Measurements from ENCODE around the gene RPAP2.
A peak's percentile ranks its signal among the peaks of the same experiment; 100 is the strongest.

RPAP2 gene

GRCh38 chr1:92447033-92447681, 148.3 kb downstream of the RPAP2 start:
- peak; percentile 70 for ATAC-seq
- TF ChIP-seq CSDC2 (CRISPR knock-in tag; IDR thresholded peaks at IDR 0.05) (no peak), TOX (CRISPR knock-in tag; IDR thresholded peaks at IDR 0.05; ENCODE audit: borderline replicate concordance) (no peak), ARNTL (CRISPR knock-in tag; IDR thresholded peaks at IDR 0.05; ENCODE audit: borderline replicate concordance, low read depth) (no peak), OSR1 (CRISPR knock-in tag; IDR thresholded peaks at IDR 0.05) (no peak), ZNF565 (CRISPR knock-in tag; conservative IDR thresholded peaks at IDR 0.05; ENCODE audit: low read depth) (no peak), TCF4 (CRISPR knock-in tag; IDR thresholded peaks at IDR 0.05; ENCODE audit: borderline replicate concordance) (no peak), ZFP30 (CRISPR knock-in tag; IDR thresholded peaks at IDR 0.05) (no peak), ZC3H10 (CRISPR knock-in tag; IDR thresholded peaks at IDR 0.05) (no peak), ESRRG (CRISPR knock-in tag; IDR thresholded peaks at IDR 0.05) (no peak), PPARA (CRISPR knock-in tag; IDR thresholded peaks at IDR 0.05; ENCODE audit: borderline replicate concordance) (no peak), GLIS3 (CRISPR knock-in tag; IDR thresholded peaks at IDR 0.05) (no peak)
- TF ChIP-seq, protein P1, sequence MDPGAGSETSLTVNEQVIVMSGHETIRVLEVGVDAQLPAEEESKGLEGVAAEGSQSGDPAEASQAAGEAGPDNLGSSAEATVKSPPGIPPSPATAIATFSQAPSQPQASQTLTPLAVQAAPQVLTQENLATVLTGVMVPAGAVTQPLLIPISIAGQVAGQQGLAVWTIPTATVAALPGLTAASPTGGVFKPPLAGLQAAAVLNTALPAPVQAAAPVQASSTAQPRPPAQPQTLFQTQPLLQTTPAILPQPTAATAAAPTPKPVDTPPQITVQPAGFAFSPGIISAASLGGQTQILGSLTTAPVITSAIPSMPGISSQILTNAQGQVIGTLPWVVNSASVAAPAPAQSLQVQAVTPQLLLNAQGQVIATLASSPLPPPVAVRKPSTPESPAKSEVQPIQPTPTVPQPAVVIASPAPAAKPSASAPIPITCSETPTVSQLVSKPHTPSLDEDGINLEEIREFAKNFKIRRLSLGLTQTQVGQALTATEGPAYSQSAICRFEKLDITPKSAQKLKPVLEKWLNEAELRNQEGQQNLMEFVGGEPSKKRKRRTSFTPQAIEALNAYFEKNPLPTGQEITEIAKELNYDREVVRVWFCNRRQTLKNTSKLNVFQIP (CRISPR knock-in tag; IDR thresholded peaks at IDR 0.05; ENCODE audit: borderline replicate concordance, low read depth), result no peak
- TF ChIP-seq, protein P2, sequence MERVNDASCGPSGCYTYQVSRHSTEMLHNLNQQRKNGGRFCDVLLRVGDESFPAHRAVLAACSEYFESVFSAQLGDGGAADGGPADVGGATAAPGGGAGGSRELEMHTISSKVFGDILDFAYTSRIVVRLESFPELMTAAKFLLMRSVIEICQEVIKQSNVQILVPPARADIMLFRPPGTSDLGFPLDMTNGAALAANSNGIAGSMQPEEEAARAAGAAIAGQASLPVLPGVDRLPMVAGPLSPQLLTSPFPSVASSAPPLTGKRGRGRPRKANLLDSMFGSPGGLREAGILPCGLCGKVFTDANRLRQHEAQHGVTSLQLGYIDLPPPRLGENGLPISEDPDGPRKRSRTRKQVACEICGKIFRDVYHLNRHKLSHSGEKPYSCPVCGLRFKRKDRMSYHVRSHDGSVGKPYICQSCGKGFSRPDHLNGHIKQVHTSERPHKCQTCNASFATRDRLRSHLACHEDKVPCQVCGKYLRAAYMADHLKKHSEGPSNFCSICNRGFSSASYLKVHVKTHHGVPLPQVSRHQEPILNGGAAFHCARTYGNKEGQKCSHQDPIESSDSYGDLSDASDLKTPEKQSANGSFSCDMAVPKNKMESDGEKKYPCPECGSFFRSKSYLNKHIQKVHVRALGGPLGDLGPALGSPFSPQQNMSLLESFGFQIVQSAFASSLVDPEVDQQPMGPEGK (CRISPR knock-in tag; IDR thresholded peaks at IDR 0.05; ENCODE audit: borderline replicate concordance), result no peak
- TF ChIP-seq, protein P3, sequence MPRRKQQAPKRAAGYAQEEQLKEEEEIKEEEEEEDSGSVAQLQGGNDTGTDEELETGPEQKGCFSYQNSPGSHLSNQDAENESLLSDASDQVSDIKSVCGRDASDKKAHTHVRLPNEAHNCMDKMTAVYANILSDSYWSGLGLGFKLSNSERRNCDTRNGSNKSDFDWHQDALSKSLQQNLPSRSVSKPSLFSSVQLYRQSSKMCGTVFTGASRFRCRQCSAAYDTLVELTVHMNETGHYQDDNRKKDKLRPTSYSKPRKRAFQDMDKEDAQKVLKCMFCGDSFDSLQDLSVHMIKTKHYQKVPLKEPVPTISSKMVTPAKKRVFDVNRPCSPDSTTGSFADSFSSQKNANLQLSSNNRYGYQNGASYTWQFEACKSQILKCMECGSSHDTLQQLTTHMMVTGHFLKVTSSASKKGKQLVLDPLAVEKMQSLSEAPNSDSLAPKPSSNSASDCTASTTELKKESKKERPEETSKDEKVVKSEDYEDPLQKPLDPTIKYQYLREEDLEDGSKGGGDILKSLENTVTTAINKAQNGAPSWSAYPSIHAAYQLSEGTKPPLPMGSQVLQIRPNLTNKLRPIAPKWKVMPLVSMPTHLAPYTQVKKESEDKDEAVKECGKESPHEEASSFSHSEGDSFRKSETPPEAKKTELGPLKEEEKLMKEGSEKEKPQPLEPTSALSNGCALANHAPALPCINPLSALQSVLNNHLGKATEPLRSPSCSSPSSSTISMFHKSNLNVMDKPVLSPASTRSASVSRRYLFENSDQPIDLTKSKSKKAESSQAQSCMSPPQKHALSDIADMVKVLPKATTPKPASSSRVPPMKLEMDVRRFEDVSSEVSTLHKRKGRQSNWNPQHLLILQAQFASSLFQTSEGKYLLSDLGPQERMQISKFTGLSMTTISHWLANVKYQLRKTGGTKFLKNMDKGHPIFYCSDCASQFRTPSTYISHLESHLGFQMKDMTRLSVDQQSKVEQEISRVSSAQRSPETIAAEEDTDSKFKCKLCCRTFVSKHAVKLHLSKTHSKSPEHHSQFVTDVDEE (CRISPR knock-in tag; IDR thresholded peaks at IDR 0.05), result no peak

GRCh38 chr1:92447976-92448375, 149.1 kb downstream of the RPAP2 start:
- TF ChIP-seq, protein P1 (CRISPR knock-in tag; IDR thresholded peaks at IDR 0.05; ENCODE audit: borderline replicate concordance, low read depth), result no peak
- TF ChIP-seq ISL1 (CRISPR knock-in tag; IDR thresholded peaks at IDR 0.05) (no peak), TOX (CRISPR knock-in tag; IDR thresholded peaks at IDR 0.05; ENCODE audit: borderline replicate concordance) (no peak), ZC3H10 (CRISPR knock-in tag; IDR thresholded peaks at IDR 0.05) (no peak), ZFP30 (CRISPR knock-in tag; IDR thresholded peaks at IDR 0.05) (no peak), BACH2 (CRISPR knock-in tag; IDR thresholded peaks at IDR 0.05; ENCODE audit: borderline replicate concordance) (no peak), ZNF8 (CRISPR knock-in tag; IDR thresholded peaks at IDR 0.05) (no peak), RARB (CRISPR knock-in tag; IDR thresholded peaks at IDR 0.05) (no peak), TCF4 (CRISPR knock-in tag; IDR thresholded peaks at IDR 0.05; ENCODE audit: borderline replicate concordance) (no peak), ARNTL (CRISPR knock-in tag; IDR thresholded peaks at IDR 0.05; ENCODE audit: borderline replicate concordance, low read depth) (no peak), ZNF565 (CRISPR knock-in tag; conservative IDR thresholded peaks at IDR 0.05; ENCODE audit: low read depth) (no peak), CREB5 (CRISPR knock-in tag; IDR thresholded peaks at IDR 0.05; ENCODE audit: low read depth) (no peak), GLIS3 (CRISPR knock-in tag; IDR thresholded peaks at IDR 0.05) (no peak), OSR1 (CRISPR knock-in tag; IDR thresholded peaks at IDR 0.05) (no peak)
- TF ChIP-seq, protein P2 (CRISPR knock-in tag; IDR thresholded peaks at IDR 0.05; ENCODE audit: borderline replicate concordance), result no peak
- TF ChIP-seq, protein P3 (CRISPR knock-in tag; IDR thresholded peaks at IDR 0.05), result no peak
- ATAC-seq, result no peak

Measured in SK-N-SH treated with all-trans-retinoic acid at 6 μM for 48 hours (cell line).